KOPT-K1 (cell line): ENCODE results near the gene FRMD7.
"Not testable (repeated sequence)": the region's sequence is repeated elsewhere in the genome, so short reads cannot be mapped to it uniquely, and the experiment has no call there.

Source experiments
- H3K27ac ChIP-seq: fragments of 200-600 bp; sonication (generic); 2 replicates; pipeline ENCODE4 v1.5.1; 2016; ENCODE audit warnings: antibody characterized with exemption, mild to moderate bottlenecking, low read depth, low read length; ENCODE audit not compliant: poor library complexity, severe bottlenecking
- H3K36me3 ChIP-seq: fragments of 200-600 bp; sonication (generic); 2 replicates; pipeline ENCODE4 v1.5.1; 2017; ENCODE audit warnings: antibody characterized with exemption, mild to moderate bottlenecking, low read length, moderate library complexity; ENCODE audit not compliant: insufficient read depth
- H3K9me3 ChIP-seq: fragments of 200-600 bp; sonication (generic); 2 replicates; pipeline ENCODE4 v1.5.1; 2017; ENCODE audit warnings: antibody characterized with exemption, low read length, mild to moderate bottlenecking; ENCODE audit not compliant: insufficient read depth, poor library complexity, severe bottlenecking

The FRMD7 gene

DNA sequence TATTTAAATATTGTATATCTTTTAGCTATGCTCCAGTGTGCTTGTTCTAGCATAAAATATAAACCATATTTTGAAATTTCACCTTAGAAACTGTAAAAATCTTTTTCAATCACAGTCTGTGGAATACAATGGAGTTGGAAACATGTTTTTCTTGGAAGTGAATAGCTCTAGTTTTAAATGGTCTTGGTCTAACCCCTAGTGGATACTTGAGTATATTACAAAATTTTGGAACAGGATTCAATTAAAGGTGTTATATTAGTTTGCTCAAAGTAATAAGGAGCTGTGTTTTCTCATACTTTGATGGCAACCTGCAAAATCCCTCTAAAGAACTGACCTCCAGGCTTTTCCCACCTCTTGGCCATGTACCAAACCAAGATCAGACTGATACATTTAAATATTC lies 56.6 kb downstream of the FRMD7 start:
- no peaks in the 10 kb centered on the region for H3K9me3 ChIP-seq
- no peak overlapping the region for H3K27ac ChIP-seq
- peaks cover 84% of the 10 kb centered on the region for H3K36me3 ChIP-seq

DNA sequence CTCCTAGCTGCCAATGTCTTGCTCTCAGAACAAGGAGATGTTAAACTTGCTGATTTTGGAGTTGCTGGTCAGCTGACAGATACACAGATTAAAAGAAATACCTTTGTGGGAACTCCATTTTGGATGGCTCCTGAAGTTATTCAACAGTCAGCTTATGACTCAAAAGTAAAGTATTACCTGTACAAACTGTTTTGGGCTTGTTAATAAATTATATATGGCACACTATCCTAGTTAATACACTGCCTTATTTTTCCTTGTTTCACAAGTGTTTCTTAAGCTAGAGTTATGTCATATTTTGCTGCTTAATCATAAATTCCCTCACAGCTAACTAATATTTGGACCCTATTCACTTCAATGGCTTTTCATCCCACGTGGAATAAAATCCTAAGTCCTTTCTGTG lies 59.4 kb downstream of the FRMD7 start:
- Histone ChIP-seq H3K27ac (no peak overlapping the region), H3K36me3 (peaks cover 75% of the 10 kb centered on the region), H3K9me3 (no peaks in the 10 kb centered on the region)

DNA sequence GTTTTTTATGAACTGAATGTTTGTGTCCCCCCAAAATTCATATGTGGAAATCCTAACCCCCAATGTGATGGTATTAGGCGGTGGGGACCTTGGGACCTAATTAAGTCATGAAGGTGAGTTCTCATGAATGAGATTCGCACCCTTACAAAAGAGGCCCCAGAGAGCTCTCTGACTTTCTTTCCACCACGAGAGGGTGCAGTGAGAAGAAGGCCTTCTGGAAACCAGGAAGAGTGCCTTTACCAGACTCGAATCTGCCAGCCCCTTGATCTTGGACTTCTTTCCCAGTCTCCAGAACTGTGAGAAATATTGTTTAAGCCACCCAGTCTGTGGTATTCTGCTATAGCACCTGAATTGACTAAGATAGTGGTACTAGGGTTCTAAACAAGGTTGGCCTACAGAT lies 64.0 kb downstream of the FRMD7 start:
- no peaks in the 10 kb centered on the region for H3K9me3 ChIP-seq
- H3K27ac ChIP-seq = no peak overlapping the region
- H3K36me3 ChIP-seq = peaks cover 64% of the 10 kb centered on the region

- Histone ChIP-seq H3K9me3 (no peaks in the 10 kb centered on the region), H3K27ac (no peak overlapping the region), H3K36me3 (peaks cover 60% of the 10 kb centered on the region)
These were observed 64.5 kb downstream of the FRMD7 start for GRCh38 chrX:132063334-132063733.

DNA sequence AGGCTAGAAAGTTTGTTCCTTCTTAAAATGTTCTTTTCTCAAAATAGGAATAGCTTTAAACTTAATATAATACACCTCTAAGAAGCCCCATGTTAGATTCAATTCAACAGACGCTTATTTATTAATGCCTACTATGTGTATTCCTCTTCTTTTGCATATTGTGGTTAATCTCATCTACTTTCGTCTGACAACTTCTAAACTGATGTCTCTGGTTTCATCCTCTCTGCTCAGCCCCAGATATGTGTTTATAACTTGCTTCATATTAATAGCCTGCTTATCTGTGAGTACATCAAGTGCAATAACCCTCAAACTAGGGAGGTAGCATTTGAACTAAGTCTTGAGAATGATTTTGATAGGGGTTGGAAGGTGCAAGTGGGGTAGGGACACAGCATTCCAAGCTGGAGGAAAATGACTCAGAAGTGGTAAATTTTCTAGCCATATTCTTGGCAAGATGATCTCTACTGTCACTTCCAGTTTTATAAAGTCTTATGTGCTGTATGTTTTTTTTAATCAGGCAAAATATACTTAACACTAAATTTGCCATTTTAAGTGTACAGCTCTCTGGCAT lies 67.8 kb downstream of the FRMD7 start:
- Histone ChIP-seq H3K27ac (no peak overlapping the region), H3K36me3 (peaks cover 64% of the 10 kb centered on the region)

DNA sequence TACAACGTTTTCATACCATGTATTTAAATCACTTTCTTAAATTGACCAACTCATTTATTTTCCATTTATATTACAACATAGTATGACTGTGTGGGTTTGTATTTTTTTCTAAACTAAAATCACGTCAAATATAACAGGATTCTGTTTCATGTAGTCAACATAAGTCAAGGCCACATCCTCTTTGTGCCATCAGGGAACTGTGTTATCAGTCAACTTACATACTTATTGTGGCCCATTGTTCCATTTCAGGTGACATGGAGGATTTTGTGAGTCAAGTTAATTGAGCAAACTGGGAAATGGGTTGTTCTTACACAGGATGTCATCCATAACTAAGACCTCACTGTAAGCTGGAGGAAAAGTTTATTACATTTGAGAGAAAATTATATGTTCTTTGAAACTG lies 68.8 kb downstream of the FRMD7 start:
- H3K36me3 ChIP-seq = peaks cover 70% of the 10 kb centered on the region
- no peaks in the 10 kb centered on the region for H3K9me3 ChIP-seq
- no peak overlapping the region for H3K27ac ChIP-seq

More for the DNA sequence above, 67.8 kb downstream of the FRMD7 start:
- no peaks in the 10 kb centered on the region for H3K9me3 ChIP-seq

GRCh38 chrX:132058050-132058449 lies 69.8 kb downstream of the FRMD7 start:
- no peaks in the 10 kb centered on the region for H3K9me3 ChIP-seq
- peaks cover 63% of the 10 kb centered on the region for H3K36me3 ChIP-seq
- H3K27ac ChIP-seq = no peak overlapping the region

DNA sequence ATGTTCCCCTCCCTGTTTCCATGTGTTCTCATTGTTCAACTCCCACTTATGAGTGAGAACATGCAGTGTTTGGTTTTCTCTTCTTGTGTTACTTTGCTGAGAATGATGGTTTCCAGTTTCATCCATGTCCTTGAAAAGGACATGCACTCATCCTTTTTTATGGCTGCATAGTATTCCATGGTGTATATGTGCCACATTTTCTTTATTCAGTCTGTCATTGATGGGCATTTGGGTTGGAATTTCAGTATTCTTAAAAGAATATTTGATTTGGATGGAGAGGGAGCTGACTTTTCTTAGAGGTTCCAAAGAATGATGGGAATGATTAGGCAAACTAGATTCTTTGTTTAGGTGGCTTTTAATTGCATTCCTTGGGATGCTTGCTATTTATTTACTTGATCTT lies 76.0 kb downstream of the FRMD7 start:
- peaks cover 33% of the 10 kb centered on the region for H3K36me3 ChIP-seq
- H3K27ac ChIP-seq, H3K9me3 ChIP-seq: not testable (repeated sequence)

DNA sequence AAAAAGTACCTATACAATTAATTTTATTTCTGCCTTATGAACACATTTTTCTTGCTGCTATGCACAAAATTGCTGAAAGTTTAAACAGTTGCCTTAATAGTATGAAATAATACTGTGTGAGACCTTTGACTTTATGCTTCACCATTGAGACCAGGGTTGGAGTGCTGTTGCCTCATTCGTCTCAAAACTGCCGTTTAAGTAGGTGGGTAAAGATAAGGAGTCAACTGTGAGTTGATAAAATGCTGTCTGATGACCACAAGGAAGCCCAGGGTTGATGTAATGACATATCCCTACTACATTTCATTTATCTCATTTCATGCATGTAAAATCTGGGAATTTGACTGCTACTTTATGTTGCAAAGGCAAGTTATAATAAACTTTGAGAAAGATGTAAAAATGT lies 81.3 kb downstream of the FRMD7 start:
- Histone ChIP-seq H3K9me3 (no peaks in the 10 kb centered on the region), H3K36me3 (peaks cover 5% of the 10 kb centered on the region; the same call in 1 of the 2 replicates), H3K27ac (no peak overlapping the region)

- Histone ChIP-seq H3K9me3 (no peaks in the 10 kb centered on the region), H3K36me3 (peaks cover 5% of the 10 kb centered on the region; the same call in 1 of the 2 replicates), H3K27ac (no peak overlapping the region)
These were observed 82.4 kb downstream of the FRMD7 start for GRCh38 chrX:132045456-132045855.

DNA sequence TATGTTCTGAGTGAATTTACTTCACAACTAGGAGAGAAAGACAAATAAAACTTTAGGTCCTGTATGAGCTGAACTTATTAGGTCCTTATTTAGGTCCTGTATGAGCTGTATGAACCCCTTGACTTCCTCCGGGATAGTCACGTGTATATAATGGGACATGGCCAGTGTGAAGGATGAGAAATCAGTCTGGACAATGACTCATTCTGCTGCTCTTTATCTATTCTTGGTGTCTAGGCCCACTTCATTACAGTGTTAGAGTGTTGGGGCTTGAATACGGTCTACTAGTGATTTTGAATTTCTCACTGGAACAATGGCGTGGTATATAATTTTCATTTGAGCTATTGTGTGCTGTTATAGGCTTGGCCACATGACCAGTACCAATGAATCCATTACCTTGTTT lies 82.9 kb downstream of the FRMD7 start:
- Histone ChIP-seq H3K36me3 (peaks cover 5% of the 10 kb centered on the region; the same call in 1 of the 2 replicates), H3K27ac (no peak overlapping the region), H3K9me3 (no peaks in the 10 kb centered on the region)

DNA sequence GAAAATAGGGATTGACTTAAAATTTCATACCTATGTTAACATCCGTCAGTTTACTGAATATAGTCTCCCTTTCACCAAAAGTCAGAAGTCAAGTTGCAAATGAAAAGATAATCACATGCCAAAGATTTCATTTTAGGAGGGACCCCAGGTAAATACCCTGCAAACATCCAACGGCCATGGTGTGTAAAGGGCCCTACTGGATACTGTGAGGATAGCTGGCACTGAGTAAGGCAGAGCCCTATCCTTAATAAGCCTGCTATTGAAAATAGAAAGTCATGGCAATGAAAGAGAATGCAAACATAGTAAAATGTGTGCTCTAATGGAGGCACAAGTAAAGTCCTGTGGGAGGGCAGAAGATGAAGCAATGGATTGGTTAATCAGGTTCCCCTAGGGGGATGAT lies 83.8 kb downstream of the FRMD7 start:
- Histone ChIP-seq H3K27ac (no peak overlapping the region), H3K9me3 (no peaks in the 10 kb centered on the region), H3K36me3 (peaks cover 5% of the 10 kb centered on the region; the same call in 1 of the 2 replicates)

DNA sequence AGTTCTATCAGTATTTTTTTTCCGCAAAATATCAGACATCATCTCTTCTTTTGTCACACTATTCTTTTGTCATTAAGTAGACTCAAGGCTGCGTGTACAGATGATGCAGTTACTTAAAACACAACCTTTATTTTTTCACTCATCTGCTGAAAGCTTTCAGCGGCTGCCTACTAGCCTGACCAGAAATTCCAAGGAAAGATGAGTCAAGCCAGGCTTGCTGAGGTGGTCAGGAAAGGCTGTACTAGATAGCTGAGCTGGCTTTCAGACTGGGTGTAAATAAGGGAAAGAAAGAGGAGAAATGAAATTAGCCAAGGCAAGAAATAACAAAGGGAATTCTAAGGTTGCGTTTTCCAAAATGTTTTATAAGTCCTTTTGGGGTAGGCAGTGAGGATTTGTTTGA lies 86.8 kb downstream of the FRMD7 start:
- Histone ChIP-seq H3K9me3 (no peaks in the 10 kb centered on the region), H3K27ac (no peak overlapping the region), H3K36me3 (no peaks in the 10 kb centered on the region)

GRCh38 chrX:132040066-132040465 lies 87.8 kb downstream of the FRMD7 start:
- no peak overlapping the region for H3K27ac ChIP-seq
- H3K36me3 ChIP-seq = no peaks in the 10 kb centered on the region
- no peaks in the 10 kb centered on the region for H3K9me3 ChIP-seq

- H3K27ac ChIP-seq = no peak overlapping the region
- H3K36me3 ChIP-seq = 0 out of 2 replicates have a peak, but pooled peaks cover 6% of the 10 kb centered on the region
- no peaks in the 10 kb centered on the region for H3K9me3 ChIP-seq
These were observed 90.3 kb downstream of the FRMD7 start for GRCh38 chrX:132037479-132037993.

DNA sequence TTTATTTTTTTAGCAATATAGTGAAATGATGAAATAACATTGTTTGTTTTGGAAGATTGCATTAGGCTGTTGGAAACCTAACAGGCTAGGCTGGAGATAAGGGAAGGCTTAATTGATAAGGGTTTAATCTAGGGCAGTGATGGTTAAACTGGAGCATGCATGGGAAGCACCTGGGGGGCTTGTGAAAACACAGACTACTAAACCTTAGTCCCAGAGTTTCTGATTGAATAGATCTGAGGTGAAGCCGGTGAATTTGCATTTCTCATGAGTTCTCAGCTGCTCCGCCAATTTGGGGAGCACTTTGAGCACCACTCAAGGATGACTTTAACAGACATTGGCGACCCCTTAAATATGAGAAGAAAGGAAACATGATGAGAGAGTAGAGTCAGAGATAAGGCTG lies 93.2 kb downstream of the FRMD7 start:
- H3K9me3 ChIP-seq = no peaks in the 10 kb centered on the region
- H3K27ac ChIP-seq = no peak overlapping the region
- H3K36me3 ChIP-seq = 0 out of 2 replicates have a peak, but pooled peaks cover 6% of the 10 kb centered on the region
